ENCODE data around the gene CMC1.

The CMC1 gene

GRCh38 chr3:28290863-28291300, 49.5 kb downstream of the CMC1 start:
- TF ChIP-seq CTCF (IDR thresholded peaks at IDR 0.05; ENCODE audit: control extremely low read depth, extremely low read depth, low read depth, missing control alignments), result no peak
- POLR2A ChIA-PET, result no interaction called here
- CTCF ChIA-PET, result no interaction called here
- DNase-seq (ENCODE audit: extremely low spot score), result no peak

GRCh38 chr3:28291577-28291976, 50.2 kb downstream of the CMC1 start:
- TF ChIP-seq CTCF (IDR thresholded peaks at IDR 0.05; ENCODE audit: control extremely low read depth, extremely low read depth, low read depth, missing control alignments), result no peak
- ChIA-PET CTCF (interaction anchor here (0.9 kb wide), 1 partner anchor 13 kb away, joined by 3 read pairs; no protein-coding TSS in a partner anchor), POLR2A (no interaction called here)
- DNase-seq (ENCODE audit: extremely low spot score), result no peak

- TF ChIP-seq CTCF (IDR thresholded peaks at IDR 0.05; ENCODE audit: control extremely low read depth, extremely low read depth, low read depth, missing control alignments), result no peak
- CTCF ChIA-PET, result interaction anchor here (0.9 kb wide), 1 partner anchor 14 kb away, joined by 3 read pairs; no protein-coding TSS in a partner anchor
- POLR2A ChIA-PET, result no interaction called here
- no peak for DNase-seq (ENCODE audit: extremely low spot score)
These were observed 51.2 kb downstream of the CMC1 start for GRCh38 chr3:28292622-28293021.

GRCh38 chr3:28294667-28295413, 53.4 kb downstream of the CMC1 start:
- no peak for DNase-seq (ENCODE audit: extremely low spot score)
- POLR2A ChIA-PET, result no interaction called here
- no peak for TF ChIP-seq CTCF (IDR thresholded peaks at IDR 0.05; ENCODE audit: control extremely low read depth, extremely low read depth, low read depth, missing control alignments)
- CTCF ChIA-PET, result interaction anchor here (0.9 to 2.6 kb wide), 5 partner anchors 10 to 583 kb away, joined by 3 to 6 read pairs (median 3); no protein-coding TSS in a partner anchor

GRCh38 chr3:28295898-28296490, 54.6 kb downstream of the CMC1 start:
- DNase-seq (ENCODE audit: extremely low spot score), result no peak
- TF ChIP-seq CTCF (IDR thresholded peaks at IDR 0.05; ENCODE audit: control extremely low read depth, extremely low read depth, low read depth, missing control alignments), result no peak
- CTCF ChIA-PET, result interaction anchor here (1.0 kb wide), 1 partner anchor 32 kb away, joined by 3 read pairs; no protein-coding TSS in a partner anchor
- POLR2A ChIA-PET, result no interaction called here

- ChIA-PET POLR2A (no interaction called here), CTCF (no interaction called here)
- no peak for TF ChIP-seq CTCF (IDR thresholded peaks at IDR 0.05; ENCODE audit: control extremely low read depth, extremely low read depth, low read depth, missing control alignments)
- DNase-seq (ENCODE audit: extremely low spot score), result no peak
These were observed 58.3 kb downstream of the CMC1 start for GRCh38 chr3:28299705-28300104.
